Fibroblast of skin of left biceps (primary cell): ENCODE data around the gene NOL3.

ENCODE experiments used
- DNase-seq, 2 experiments: peaks; one replicate each; pipeline ENCODE4 v3.0.0-alpha.2; 2013; ENCODE audit warnings: low read depth in 2 of 2

NOL3 gene

DNA sequence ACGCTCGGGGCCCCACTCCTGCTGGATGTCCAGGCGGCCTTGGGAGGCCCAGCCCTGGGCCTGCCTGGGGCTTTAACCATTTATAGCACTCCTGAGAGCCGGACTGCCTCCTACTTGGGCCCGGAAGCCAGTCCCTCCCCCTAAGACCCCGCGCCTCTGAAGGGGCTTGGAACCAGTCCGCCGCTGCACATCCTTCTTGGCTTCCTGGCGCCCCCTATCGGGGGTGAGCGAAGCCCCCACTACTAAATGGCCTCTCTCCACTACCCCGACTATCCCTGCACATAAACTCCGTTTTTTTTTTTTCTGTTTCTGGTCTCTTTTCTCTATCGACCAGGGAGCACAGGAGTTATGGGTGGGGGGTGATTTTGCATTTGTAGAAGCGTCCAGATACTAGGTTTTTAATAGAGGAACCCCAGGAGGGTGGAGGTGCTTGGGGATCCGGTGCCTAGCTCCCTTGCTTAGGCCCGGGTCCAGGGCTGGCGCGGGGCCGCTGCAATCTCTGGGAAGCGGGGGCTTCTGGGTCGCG is 633 bp upstream of the NOL3 start:
- DNase-seq: no peak

GRCh38 chr16:67170949-67171649 is 761 bp downstream of the NOL3 start:
- no peak for DNase-seq

DNA sequence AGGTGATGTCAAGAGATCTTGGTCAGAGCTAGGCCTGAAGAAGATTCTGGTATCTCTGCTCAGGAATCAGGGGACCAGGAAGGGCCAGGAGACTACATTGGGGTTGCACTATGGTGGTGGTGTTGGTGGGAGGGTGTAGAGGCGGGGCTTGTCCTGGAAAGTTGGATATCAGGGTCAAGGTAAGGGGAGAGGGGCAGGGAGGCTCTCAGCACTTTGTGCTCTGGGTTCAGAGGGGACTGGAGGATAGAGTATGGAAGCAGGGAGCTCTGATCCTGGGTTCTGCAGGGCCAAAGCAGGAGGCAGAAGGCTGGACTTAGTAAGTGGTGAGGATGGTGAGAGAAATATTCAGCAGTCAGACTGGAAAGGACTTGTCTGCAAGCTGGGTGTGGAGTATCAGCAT is 3.0 kb downstream of the NOL3 start:
- DNase-seq: no peak

GRCh38 chr16:67173808-67174705 is 3.7 kb downstream of the NOL3 start:
- no peak for DNase-seq

DNA sequence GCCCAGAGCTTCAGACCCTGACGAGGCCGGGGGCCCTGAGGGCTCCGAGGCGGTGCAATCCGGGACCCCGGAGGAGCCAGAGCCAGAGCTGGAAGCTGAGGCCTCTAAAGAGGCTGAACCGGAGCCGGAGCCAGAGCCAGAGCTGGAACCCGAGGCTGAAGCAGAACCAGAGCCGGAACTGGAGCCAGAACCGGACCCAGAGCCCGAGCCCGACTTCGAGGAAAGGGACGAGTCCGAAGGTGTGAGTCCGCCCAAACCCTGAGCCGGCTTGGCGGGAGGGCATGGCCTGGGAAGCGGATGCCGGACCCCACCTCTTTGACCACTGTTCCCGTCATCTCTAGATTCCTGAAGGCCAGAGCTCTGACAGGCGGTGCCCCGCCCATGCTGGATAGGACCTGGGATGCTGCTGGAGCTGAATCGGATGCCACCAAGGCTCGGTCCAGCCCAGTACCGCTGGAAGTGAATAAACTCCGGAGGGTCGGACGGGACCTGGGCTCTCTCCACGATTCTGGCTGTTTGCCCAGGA is 4.4 kb downstream of the NOL3 start:
- DNase-seq: no peak

DNA sequence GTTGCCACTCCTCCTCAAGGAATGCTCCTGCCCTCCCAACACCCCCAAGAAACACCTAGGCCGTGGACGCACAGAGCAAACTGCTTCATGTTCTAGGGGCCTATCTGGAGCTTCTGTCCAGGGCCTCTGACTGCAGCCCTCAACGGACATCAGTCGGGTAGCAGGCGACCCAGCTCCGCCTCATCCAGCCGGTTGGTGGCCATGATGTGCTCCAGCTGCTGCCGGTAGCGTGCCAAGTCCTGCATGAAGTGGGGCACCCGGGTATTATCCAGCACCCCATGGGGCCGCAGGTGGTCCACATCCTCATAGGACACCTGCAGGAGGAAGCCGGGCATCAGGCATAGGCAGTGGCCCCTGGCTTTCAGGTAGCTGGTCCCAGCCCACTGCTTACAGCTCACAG is 6.3 kb downstream of the NOL3 start:
- no peak for DNase-seq

GRCh38 chr16:67177743-67178699 is 7.7 kb downstream of the NOL3 start:
- no peak for DNase-seq

- DNase-seq: no peak
Observed at GRCh38 chr16:67179421-67180080, 9.2 kb downstream of the NOL3 start.

DNA sequence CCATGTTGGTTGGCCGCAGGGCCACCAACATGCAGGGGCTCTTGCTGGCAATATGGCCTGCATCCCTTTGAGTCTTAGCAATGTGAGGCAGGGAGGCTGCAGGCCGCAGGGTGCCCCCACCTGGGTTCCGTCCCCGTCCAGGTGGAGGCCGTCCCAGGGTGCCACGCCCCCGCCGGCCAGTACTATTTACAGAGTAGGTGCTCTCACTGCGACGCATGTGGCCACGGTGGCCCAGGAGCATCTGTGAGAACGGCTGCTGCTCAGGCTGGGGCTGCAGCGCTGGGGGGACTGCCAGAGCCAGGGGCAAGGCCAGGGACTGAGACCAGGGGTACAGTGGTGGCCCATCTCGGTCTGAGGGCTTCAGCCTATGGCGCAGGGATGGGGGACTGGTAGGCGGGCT is 9.8 kb downstream of the NOL3 start:
- no peak for DNase-seq

GRCh38 chr16:67181346-67181745 is 11.0 kb downstream of the NOL3 start:
- DNase-seq: peak; percentile 55 to 57

- DNase-seq: no peak
Observed at GRCh38 chr16:67182288-67182687, 11.9 kb downstream of the NOL3 start.

DNA sequence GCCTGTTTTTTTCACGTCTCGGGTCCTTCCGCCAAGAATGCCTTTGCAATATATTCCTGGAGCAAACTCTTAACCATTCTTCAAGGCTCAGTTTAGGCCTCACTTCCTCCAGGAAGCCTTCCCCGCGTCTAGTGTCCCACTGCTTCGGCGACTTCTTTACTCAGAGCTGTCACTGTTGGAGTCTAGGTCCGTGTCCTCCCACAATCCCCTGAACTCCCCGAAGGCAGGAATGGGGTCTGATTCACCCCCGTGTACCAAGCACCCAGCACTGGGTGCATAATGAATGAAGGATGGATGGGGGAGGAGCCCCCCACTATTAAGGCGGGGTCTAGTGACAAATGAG is 12.9 kb downstream of the NOL3 start:
- DNase-seq: no peak

DNA sequence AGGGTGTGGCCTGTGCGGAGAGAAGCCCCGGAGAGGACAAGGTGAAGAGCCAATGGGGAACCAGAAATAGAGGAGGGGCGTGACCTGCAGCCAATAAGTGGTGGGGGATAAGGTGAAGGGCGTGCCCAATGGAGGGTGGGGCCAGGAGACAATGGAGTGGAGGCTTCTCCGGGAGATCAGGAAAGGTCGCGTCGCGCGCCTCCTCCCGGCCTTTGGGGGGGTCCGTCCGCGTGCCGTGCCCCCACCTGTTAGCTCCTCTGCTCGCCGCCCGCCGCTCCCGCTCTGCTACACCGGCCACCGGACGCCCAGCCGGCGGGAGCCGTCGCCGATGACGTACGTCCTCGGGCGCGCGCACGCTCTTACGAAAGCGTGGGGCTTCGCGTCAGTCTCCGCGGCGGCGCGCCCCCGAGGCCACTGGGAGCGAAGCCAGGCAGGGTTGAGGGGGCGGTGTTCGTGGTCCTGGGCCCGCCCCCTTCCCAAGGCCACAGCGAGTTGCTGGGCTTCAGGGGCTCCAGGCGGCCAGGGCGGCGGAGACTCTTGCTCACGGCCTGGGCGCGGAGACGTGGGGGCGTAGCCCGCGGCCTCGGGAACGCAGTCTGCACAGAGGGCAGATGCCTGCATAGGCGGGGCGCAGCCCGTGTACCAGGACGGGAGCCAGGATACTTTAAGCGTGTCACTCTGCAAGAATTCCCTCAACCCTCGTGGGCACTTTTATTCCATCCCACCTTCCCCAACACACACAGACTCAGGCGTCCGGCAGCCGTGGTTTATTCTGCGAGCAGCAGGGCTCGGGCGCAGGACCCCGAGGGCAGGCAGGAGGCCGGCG is 13.5 kb downstream of the NOL3 start, which contains the start of gene MATCAP1:
Gene MATCAP1 (minus strand): TSS at position 337 of the 826 bp plus-strand sequence. CDS start 3,353 bp downstream, outside the sequence.
- peak; percentile 93 for DNase-seq

GRCh38 chr16:67184453-67184994 is 14.2 kb downstream of the NOL3 start:
- DNase-seq: no peak

GRCh38 chr16:67184995-67185650 is 14.8 kb downstream of the NOL3 start:
- peak in 1 of 2 experiments; percentile 56 for DNase-seq

DNA sequence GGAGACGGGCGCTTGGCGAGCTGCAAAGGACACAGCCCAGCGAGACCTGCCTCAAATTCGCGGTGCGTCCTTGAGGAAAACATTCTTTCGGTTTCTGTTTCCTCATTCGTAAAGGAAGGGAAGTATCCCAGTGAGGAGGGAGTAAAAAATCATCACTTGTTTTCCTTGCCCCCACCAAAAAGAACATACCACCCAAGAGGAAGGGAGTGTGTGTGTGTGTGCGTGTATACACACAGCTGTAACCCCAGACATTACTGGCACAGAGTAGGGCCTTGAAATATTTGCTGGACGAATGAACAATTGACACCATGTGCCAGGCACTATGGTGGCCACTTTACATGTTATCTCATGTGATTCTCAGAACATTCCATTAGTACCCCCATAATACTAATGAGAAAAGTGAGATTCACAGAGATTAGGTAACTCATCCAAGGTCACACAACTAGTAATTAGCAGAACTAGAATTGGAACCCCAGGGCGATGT is 15.4 kb downstream of the NOL3 start:
- no peak for DNase-seq

- DNase-seq: no peak
Observed at GRCh38 chr16:67186550-67186950, 16.2 kb downstream of the NOL3 start.

DNA sequence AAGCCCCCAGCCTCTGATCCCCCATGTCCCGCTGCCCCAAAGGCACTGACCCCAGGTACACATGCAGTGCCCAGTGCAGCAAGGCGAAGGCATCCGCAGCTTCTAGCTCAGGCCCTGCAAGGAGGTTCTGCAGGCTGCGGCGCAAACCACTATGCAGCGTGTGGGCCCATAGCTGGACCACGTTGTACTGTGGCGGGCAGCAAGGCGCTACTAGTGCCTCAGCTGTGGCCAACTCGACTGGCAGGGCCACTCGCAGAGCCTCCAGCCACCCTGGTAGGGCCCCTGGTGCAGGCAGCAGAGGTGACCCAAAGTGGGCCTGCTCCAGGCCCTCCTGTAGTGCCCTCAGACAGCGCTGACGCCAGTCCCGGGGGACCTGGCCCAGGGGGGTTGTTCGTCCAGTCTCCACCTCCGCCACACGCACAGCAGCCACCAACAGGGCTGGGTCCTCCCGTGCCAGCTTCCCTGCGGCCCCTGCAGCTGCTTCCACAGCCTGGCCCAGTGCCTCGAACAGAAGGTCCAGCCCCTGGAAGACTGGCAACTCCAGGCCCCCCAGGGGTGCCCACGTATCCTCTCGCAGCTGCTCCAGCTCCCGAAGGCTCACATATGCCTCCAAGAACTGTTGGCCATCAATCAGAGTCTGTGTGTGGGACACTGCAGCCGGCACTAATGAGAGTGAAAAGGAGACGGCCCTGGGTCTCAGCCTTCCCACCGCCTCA is 17.0 kb downstream of the NOL3 start:
- DNase-seq: no peak
